Retinal pigment epithelial cell (primary cell): ENCODE data around the gene AMPH.

Experiments
- DNase-seq: peaks from one replicate; pipeline ENCODE4 v3.0.0-alpha.2; 2010; ENCODE audit warnings: low read depth
- H3K4me3 ChIP-seq: 2 replicates; pipeline ENCODE4 v1.5.1; 2011; ENCODE audit warnings: mild to moderate bottlenecking, low read length, control low read depth, moderate library complexity
- CTCF ChIP-seq: conservative IDR thresholded peaks from 2 replicates; pipeline ENCODE4 v1.5.1; 2011; ENCODE audit warnings: low read depth, low read length, control low read depth, inconsistent platforms

AMPH gene

DNA sequence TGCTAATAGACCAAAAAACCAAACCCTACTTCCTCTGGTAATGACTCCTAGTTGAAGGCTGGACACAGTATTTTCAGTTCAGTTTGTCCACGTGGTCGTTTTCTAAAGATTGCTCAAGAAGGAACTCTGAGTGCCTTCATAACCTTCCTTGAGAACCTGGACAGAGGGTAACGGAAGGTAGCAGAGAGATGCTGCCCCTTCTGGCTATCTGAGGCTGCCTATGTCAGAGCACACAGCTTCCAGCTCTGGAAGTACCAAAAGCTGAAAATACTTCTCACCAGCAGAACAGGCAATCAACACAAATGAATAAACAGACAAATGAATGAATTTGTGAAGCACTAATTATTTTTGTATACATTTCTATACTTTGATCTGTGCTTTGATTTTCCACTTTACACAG, 85.2 kb downstream of the AMPH start:
- TF ChIP-seq CTCF: no peak
- DNase-seq: no peak
- H3K4me3 ChIP-seq: no peak overlapping the region

DNA sequence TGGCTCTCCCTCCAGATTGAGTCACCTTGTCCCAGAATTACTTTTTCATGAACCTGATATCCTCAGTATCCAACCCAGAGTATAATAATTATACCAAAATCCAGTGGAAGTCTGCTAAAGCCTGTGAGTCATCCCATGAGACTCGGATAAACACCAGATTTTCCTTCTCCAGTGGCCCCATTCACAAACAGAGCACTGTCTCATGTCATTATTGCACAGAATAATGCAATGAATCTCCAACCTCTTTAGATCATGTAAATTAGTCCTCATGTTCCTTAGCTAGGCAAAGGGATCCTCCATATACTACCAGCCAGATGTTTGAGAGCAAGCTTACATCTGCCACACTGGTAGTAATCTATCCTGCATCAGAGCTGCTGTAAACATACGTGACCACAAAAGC, 89.0 kb downstream of the AMPH start:
- TF ChIP-seq CTCF: no peak
- no peak overlapping the region for H3K4me3 ChIP-seq
- DNase-seq: no peak

- no peak overlapping the region for H3K4me3 ChIP-seq
- TF ChIP-seq CTCF: no peak
- no peak for DNase-seq
Observed at GRCh38 chr7:38541440-38541839, 89.7 kb downstream of the AMPH start.

- no peak for DNase-seq
- no peak overlapping the region for H3K4me3 ChIP-seq
- TF ChIP-seq CTCF: no peak
Observed at GRCh38 chr7:38539477-38540081, 91.6 kb downstream of the AMPH start.

GRCh38 chr7:38535073-38535472, 96.1 kb downstream of the AMPH start:
- no peak for DNase-seq
- no peak overlapping the region for H3K4me3 ChIP-seq
- TF ChIP-seq CTCF: no peak

DNA sequence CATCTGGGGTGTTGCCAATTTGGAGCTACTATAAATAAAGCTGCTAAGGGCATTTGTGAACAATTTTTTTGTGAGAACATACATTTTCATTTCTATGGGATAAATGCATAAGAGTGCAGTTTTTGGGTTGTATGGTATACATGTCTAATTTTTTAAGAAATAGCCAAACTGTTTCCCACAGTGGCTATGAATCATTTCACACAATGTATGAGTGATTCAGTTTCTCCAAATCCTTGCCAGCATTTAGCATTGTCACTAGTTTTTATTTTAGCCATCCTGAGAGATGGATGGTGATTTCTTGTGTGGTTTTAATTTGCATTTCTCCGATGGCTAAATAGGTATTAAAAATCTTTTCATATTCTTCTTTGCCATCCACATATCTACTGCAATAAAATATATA, 105.3 kb downstream of the AMPH start:
- H3K4me3 ChIP-seq: no peak overlapping the region
- no peak for DNase-seq
- TF ChIP-seq CTCF: no peak

DNA sequence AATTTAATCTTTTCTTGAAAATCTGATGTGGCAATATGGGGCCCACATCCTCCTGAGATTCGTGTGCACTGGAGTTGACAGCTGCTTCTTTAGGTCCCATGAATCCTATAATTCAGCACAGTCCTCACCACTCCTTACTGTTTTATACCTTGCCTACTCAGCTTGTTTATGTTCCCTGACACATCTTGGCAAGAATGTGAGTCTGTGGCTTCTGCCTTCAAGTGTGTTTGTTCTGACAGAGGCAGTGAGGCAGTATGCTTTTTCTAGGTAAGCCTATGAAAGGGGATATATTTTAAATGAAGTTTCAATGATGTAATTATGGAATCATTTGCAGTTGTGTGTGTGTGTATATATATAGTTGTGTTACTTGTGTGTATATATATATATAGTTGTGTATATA, 106.4 kb downstream of the AMPH start:
- TF ChIP-seq CTCF: no peak
- no peak overlapping the region for H3K4me3 ChIP-seq
- no peak for DNase-seq
